ENCODE results near the gene COL4A3. TPM values are rescaled to one million over a fixed set of nuclear protein-coding genes. Genes with fewer than 3 reads are reported as not detected.
"Not testable (repeated sequence)": the region's sequence is repeated elsewhere in the genome, so short reads cannot be mapped to it uniquely, and the experiment has no call there.

The COL4A3 gene
- total RNA-seq, 1 donor from 2014 or later, result not detected

DNA sequence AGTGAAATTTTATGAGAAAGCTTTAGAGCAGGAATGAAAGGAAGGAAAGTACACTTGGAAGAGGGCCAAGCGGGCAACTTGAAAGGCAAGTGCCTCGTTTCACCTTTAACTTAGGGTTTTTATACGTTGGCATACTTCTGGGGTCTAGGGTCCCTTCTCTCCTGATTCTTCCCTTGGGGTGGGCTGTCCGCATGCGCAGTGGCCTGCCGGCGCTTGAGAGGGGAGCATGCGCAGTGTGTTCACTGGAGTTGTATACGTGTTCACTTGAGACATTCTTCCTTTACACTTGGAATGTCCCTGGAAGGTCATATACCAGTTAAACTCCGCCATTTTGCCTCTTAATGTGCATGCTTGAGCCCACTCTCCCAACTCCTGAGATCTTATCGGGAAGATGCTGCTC lies 7.4 kb downstream of the COL4A3 start:
- H3K27ac Mint-ChIP-seq; H3K27me3 Mint-ChIP-seq (ENCODE audit: insufficient read depth); H3K9me3 Mint-ChIP-seq; H3K4me3 Mint-ChIP-seq; intact Hi-C loops (cut with micrococcal nuclease); H3K4me1 Mint-ChIP-seq (ENCODE audit: low read depth); DNase-seq (ENCODE audit: low spot score); H3K36me3 Mint-ChIP-seq (ENCODE audit: low read depth): not testable (repeated sequence)

DNA sequence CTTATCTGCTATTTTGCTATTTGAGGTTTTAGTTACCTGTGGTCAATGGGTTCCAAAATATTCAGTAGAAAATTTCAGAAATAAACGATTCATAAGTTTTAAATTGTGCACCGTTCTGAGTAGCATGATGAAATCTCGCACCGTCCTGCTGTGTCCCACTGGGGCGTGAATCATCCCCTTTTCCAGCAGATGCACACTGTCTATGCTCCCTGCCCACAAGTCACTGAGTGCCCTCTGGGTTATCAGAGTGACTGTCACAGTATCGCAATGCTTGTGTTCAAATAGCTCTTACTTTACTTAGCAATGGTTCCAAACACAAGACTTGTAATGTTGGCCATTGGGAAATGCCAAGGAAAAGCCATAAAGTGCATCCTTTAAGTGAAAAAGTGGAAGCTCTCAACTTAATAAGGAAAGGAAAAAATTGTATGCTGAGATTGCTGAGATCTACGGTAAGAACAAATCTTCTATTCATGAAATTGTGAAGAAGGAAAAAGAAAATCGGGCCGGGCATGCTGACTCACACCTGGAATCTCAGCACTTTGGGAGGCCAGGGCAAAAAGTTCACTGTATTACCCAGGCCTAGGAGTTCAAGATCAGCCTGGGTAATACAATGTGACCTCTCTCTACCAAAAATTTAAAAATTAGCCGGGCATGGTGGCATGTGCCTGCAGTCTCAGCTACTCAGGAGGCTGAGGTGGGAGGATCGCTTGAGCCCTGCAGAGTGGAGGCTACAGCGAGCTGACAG lies 13.3 kb downstream of the COL4A3 start:
- no peaks in the 10 kb centered on the region for H3K36me3 Mint-ChIP-seq (ENCODE audit: low read depth)
- no peak for DNase-seq (ENCODE audit: low spot score)
- no peaks in the 10 kb centered on the region for H3K9me3 Mint-ChIP-seq
- H3K27ac Mint-ChIP-seq, result no peak overlapping the region
- no peak overlapping the region for H3K4me3 Mint-ChIP-seq
- intact Hi-C loops (cut with micrococcal nuclease), result no loop called here
- H3K27me3 Mint-ChIP-seq (ENCODE audit: insufficient read depth), result peaks cover 2% of the 10 kb centered on the region
- H3K4me1 Mint-ChIP-seq (ENCODE audit: low read depth), result no peaks in the 10 kb centered on the region

DNA sequence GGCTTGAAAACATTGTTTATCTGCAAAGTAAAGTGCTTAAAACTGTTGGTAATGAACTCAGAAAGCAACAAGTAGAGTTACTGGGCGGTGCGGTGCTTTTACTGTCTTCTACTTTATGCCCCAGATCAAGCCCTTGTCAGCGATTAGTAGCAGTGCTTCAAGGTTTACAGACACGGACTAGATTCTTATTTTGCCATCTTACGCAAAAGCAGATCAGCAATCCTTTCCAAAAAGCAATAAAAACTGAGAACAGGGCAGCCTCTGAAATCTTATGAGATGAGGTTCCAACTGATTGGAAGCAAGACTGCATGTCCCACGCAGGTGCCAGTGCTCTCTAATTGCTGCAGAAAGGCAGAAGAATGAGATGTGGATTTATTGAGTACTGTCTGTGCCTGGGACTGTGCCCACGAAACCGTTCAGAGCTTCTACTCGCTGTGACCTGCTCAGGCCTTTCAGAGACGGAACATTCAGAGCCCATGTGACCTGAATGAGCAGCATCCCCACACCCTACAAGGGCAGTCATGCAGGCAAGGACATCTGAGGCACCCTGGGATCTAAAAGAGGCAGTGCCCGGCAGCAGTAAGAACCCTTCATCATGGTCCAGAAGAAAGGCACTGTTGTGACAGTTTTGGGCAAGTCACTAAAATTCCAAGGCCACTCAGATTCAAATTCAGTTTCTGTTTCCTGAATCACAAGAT lies 15.7 kb downstream of the COL4A3 start:
- intact Hi-C loops (cut with micrococcal nuclease), result no loop called here
- no peak for DNase-seq (ENCODE audit: low spot score)
- no peak overlapping the region for H3K27ac Mint-ChIP-seq
- no peaks in the 10 kb centered on the region for H3K36me3 Mint-ChIP-seq (ENCODE audit: low read depth)
- H3K4me1 Mint-ChIP-seq (ENCODE audit: low read depth), result no peaks in the 10 kb centered on the region
- no peak overlapping the region for H3K4me3 Mint-ChIP-seq
- no peaks in the 10 kb centered on the region for H3K9me3 Mint-ChIP-seq
- peaks cover 2% of the 10 kb centered on the region for H3K27me3 Mint-ChIP-seq (ENCODE audit: insufficient read depth)

DNA sequence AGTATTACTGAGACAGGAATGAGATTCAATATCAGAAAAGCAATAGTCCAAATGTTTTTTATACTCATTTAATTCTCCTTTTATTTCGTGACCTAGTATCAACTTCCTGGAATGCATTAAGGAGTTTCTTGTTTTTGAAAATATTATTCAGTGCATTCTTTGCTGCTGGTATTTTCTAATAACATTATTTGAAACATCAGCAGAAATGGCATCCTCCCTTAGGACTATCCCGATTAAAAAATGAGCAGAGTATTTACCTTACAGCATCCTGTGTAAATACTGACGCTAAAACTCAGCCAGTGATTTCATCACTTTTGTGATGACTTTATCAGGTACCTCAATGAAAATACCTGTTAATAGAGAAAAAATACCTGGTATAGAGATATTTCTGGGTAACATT lies 16.3 kb downstream of the COL4A3 start:
- no peak overlapping the region for H3K4me3 Mint-ChIP-seq
- H3K27ac Mint-ChIP-seq, result no peak overlapping the region
- intact Hi-C loops (cut with micrococcal nuclease), result no loop called here
- H3K4me1 Mint-ChIP-seq (ENCODE audit: low read depth), result no peaks in the 10 kb centered on the region
- H3K36me3 Mint-ChIP-seq (ENCODE audit: low read depth), result no peaks in the 10 kb centered on the region
- DNase-seq (ENCODE audit: low spot score), result no peak
- H3K27me3 Mint-ChIP-seq (ENCODE audit: insufficient read depth), result peaks cover 2% of the 10 kb centered on the region
- H3K9me3 Mint-ChIP-seq, result no peaks in the 10 kb centered on the region

DNA sequence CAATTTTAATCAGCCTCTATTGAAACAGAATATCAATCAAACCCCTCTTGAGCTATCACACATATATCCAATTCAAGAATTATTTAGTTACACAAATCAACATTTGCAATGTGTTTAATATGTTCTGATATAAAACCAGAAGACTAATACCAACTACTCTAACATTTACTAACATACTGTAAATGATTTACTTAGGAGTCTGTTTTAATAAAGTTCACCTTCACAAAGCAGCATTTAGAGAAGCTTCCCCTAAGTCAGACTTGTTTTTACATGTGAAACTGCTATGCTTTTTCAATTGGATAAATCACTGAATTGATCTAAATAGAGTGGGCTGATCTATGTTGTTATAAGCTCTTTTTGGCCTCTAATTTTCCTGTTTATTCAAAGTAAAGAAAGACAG lies 18.3 kb downstream of the COL4A3 start:
- intact Hi-C loops (cut with micrococcal nuclease), result no loop called here
- DNase-seq (ENCODE audit: low spot score), result no peak
- Mint-ChIP-seq H3K4me1 (ENCODE audit: low read depth) (no peaks in the 10 kb centered on the region), H3K4me3 (no peak overlapping the region), H3K27me3 (ENCODE audit: insufficient read depth) (peaks cover 2% of the 10 kb centered on the region), H3K27ac (no peak overlapping the region), H3K36me3 (ENCODE audit: low read depth) (no peaks in the 10 kb centered on the region), H3K9me3 (no peaks in the 10 kb centered on the region)

DNA sequence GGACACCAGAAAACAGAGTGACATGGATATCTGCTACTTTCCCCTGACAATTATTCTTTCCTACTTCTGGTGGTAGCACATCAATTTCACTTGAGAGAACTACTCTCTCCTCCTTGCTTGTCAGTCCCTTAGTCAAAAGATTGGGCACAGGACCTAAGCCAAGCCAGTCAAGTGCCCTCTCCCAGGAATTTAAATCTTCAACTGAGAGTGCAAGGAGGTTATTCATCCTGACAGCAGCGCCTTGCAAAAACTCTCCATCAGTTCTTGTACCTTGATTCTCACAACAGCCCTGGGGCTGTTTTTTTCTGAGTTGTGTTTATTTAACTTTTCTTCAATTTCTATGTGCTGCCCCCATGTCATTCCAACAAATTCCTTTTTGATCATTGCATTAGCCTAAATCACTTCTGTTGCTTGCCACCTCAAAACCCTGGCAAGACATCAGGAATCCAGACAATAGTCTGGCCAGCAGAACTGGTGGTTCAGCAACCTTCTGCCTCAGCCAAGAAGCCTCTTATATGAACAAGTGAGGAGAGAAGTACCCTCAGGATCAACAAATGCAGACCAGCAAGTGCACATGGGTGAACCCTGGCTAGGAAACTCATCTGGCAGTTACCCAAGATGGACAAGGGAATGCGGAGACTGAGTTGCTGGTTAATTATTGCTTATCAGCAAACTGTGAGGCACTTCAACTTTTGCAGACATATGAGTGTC lies 19.4 kb downstream of the COL4A3 start:
- Mint-ChIP-seq H3K9me3 (no peaks in the 10 kb centered on the region), H3K4me1 (ENCODE audit: low read depth) (no peaks in the 10 kb centered on the region), H3K27me3 (ENCODE audit: insufficient read depth) (peaks cover 3% of the 10 kb centered on the region), H3K36me3 (ENCODE audit: low read depth) (no peaks in the 10 kb centered on the region), H3K27ac (no peak overlapping the region), H3K4me3 (no peak overlapping the region)
- intact Hi-C loops (cut with micrococcal nuclease), result no loop called here
- DNase-seq (ENCODE audit: low spot score), result no peak

DNA sequence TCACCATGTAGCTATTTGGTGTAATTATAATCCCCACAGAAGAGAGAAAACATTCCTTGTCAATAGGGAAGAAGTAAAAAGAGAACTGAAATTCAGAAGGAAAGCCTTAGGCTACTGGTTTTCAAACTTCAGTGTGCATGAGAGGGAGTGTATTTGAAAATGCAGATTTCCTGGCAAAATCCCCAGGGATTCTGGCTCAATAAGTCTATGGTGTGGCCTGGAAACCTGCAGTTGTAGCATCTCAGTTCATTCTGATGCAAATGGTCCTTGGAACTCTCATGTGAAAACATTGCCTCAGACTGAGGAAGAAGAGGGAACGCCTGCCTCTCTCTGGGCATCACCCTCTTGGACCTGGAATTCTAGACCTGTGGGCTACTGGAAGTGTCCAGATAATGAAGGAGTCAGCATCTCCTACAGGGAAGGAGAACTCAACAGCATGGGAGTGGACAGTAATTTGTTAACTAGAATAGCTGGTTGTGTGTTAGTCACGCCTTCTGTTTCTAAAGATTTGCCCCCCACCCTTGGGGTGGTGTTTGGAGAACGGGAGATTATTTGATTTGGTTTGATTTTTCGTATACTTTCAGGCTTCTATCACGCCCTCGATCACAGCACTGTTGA lies 21.3 kb downstream of the COL4A3 start:
- Mint-ChIP-seq H3K9me3 (no peaks in the 10 kb centered on the region), H3K4me3 (no peak overlapping the region), H3K27me3 (ENCODE audit: insufficient read depth) (peaks cover 7% of the 10 kb centered on the region), H3K27ac (no peak overlapping the region), H3K4me1 (ENCODE audit: low read depth) (no peaks in the 10 kb centered on the region), H3K36me3 (ENCODE audit: low read depth) (no peaks in the 10 kb centered on the region)
- intact Hi-C loops (cut with micrococcal nuclease), result no loop called here
- no peak for DNase-seq (ENCODE audit: low spot score)

DNA sequence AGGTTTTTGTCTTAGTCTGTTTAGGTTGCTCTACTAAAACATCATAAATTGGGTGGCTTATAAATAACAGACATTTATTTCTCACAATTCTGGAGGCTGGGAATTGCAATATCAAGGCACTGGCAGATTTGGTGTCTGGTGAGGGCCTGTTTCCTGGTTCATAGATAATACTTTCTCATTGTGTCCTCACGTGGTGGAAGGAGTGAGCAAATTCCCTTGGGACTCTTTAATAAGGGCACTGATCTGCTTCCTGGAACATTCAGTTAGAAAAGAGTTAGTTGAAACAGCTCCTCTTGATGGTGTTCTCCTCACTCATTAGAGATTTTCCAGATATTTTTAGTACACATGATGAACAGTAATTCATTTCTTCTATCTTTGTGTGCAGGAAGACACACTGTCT lies 22.3 kb downstream of the COL4A3 start:
- no peaks in the 10 kb centered on the region for H3K36me3 Mint-ChIP-seq (ENCODE audit: low read depth)
- DNase-seq (ENCODE audit: low spot score), result no peak
- H3K4me1 Mint-ChIP-seq (ENCODE audit: low read depth), result no peaks in the 10 kb centered on the region
- H3K4me3 Mint-ChIP-seq, result no peak overlapping the region
- H3K27ac Mint-ChIP-seq, result no peak overlapping the region
- intact Hi-C loops (cut with micrococcal nuclease), result no loop called here
- H3K9me3 Mint-ChIP-seq, result no peaks in the 10 kb centered on the region
- H3K27me3 Mint-ChIP-seq (ENCODE audit: insufficient read depth), result peaks cover 9% of the 10 kb centered on the region

DNA sequence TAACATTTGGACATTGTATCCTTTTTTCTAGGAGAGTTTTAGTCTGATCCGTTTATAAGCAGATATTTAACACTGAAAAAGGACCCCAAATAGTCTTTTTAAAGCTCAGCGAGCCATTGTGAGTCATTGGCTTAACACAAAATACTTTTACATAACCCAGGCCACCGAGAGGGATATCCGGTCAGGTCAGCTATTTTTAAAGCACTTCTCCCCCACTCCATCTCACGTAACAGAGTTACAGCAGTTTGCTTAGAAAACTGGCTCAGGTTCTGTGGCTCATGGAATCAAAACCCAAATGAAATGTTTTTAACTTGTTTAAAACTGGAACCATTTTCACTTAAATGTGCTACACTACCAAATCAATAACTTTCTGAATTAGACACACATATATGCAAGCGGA lies 23.9 kb downstream of the COL4A3 start:
- no peaks in the 10 kb centered on the region for H3K36me3 Mint-ChIP-seq (ENCODE audit: low read depth)
- no peak overlapping the region for H3K4me3 Mint-ChIP-seq
- no peak for DNase-seq (ENCODE audit: low spot score)
- intact Hi-C loops (cut with micrococcal nuclease), result no loop called here
- H3K9me3 Mint-ChIP-seq, result no peaks in the 10 kb centered on the region
- H3K27ac Mint-ChIP-seq, result no peak overlapping the region
- H3K4me1 Mint-ChIP-seq (ENCODE audit: low read depth), result no peaks in the 10 kb centered on the region
- H3K27me3 Mint-ChIP-seq (ENCODE audit: insufficient read depth), result peaks cover 9% of the 10 kb centered on the region

DNA sequence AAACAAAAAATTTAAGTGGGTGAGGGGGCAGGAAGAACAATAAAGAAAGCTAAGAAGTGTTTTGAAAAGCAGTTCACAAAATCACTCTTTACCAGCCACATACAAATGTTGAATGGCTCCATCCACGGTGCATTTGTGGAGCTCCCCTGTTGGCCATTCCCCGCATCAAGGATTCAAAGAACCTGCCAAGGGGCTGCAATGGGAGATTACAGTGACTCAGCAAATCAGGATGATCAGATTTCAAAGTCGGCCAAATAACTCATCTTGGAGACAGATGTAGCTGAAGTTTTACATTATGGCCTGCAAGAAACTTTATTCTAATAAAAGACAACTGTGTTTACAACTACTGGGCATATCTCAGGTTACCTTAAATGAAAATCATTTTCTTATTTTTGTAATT lies 26.9 kb downstream of the COL4A3 start:
- H3K9me3 Mint-ChIP-seq, result no peaks in the 10 kb centered on the region
- intact Hi-C loops (cut with micrococcal nuclease), result no loop called here
- H3K36me3 Mint-ChIP-seq (ENCODE audit: low read depth), result no peaks in the 10 kb centered on the region
- no peak overlapping the region for H3K4me3 Mint-ChIP-seq
- no peak for DNase-seq (ENCODE audit: low spot score)
- H3K27me3 Mint-ChIP-seq (ENCODE audit: insufficient read depth), result peaks cover 11% of the 10 kb centered on the region
- no peak overlapping the region for H3K27ac Mint-ChIP-seq
- H3K4me1 Mint-ChIP-seq (ENCODE audit: low read depth), result no peaks in the 10 kb centered on the region

DNA sequence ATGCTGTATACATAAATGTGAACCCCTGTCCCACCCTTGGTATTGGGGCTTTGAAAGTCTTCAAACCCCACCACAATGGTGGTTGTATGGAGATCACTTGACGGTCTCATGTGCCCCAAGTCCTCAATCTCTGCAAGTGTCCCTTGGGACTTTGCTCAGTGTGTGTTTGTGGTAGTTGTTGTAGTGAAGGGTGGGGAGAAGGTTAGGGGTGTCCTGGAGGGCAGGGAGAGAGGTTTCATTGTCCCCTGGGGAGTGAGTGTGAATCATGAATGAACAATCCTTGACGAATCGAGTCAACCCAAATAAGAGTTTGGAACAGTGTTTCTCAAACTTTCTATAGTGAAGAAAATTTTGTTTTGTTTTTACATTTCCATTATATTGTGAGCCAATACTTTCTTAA lies 28.1 kb downstream of the COL4A3 start:
- Mint-ChIP-seq H3K9me3 (no peaks in the 10 kb centered on the region), H3K4me1 (ENCODE audit: low read depth) (no peaks in the 10 kb centered on the region), H3K4me3 (no peak overlapping the region), H3K27me3 (ENCODE audit: insufficient read depth) (peaks cover 11% of the 10 kb centered on the region), H3K27ac (no peak overlapping the region), H3K36me3 (ENCODE audit: low read depth) (no peaks in the 10 kb centered on the region)
- no peak for DNase-seq (ENCODE audit: low spot score)
- intact Hi-C loops (cut with micrococcal nuclease), result no loop called here

DNA sequence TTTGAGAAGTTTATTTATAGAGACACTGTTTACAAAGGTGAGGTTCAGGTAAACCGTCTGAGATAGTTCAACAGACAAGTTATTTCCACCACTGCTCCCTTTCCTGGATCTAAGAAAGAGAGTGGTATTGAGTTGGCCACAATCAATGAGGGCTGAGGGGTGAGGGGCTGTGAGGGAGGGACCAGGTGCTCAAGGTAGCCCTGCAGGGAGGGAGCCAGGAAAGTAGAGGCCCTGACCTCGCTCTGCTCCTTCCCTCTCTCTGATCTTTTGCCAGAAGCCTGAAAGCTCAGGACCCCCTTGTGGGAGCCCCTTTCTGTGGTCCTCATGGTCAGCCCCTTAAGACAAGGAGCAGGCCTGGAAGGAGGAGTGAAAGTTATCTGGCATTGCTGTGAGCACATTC lies 29.8 kb downstream of the COL4A3 start:
- no peak overlapping the region for H3K27ac Mint-ChIP-seq
- H3K4me1 Mint-ChIP-seq (ENCODE audit: low read depth), result no peaks in the 10 kb centered on the region
- intact Hi-C loops (cut with micrococcal nuclease), result no loop called here
- peaks cover 6% of the 10 kb centered on the region for H3K27me3 Mint-ChIP-seq (ENCODE audit: insufficient read depth)
- no peak overlapping the region for H3K4me3 Mint-ChIP-seq
- H3K36me3 Mint-ChIP-seq (ENCODE audit: low read depth), result no peaks in the 10 kb centered on the region
- no peak for DNase-seq (ENCODE audit: low spot score)
- no peaks in the 10 kb centered on the region for H3K9me3 Mint-ChIP-seq

DNA sequence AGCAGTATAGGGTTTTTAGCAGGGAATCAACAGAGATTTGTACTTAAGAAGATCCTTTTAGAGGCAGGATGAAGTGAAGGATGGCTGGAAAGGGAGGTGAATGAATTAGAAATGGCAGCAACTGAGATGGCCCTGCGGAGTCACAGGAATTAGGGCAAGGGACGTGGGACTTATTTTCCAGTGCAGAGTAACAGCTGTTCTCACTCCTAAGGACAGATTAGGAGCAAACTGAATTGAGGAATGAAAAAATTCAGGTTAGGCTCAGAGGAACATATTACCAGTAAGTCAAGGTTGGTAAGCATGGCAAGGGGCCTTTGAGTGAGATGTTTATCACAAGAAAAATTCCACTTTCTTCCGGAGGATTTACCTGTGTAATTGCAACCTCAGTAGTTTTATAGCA lies 34.4 kb downstream of the COL4A3 start:
- Mint-ChIP-seq H3K9me3 (no peaks in the 10 kb centered on the region), H3K27me3 (ENCODE audit: insufficient read depth) (peaks cover under 1% of the 10 kb centered on the region), H3K4me3 (no peak overlapping the region), H3K27ac (no peak overlapping the region), H3K4me1 (ENCODE audit: low read depth) (no peaks in the 10 kb centered on the region), H3K36me3 (ENCODE audit: low read depth) (no peaks in the 10 kb centered on the region)
- intact Hi-C loops (cut with micrococcal nuclease), result no loop called here
- DNase-seq (ENCODE audit: low spot score), result no peak

Data from activated T-helper 1 cell treated with anti-CD3 and anti-CD28 coated beads, Interleukin-12 subunit alpha, Interleukin-12 subunit beta, Interleukin-2, Interleukin-4 antibody, amounts not matched to agents 30 ng/mL and 10 ng/mL and 1 ng/mL, durations not matched to agents 14 hours and 24 hours and 36 hours (primary cell).